Anterior cingulate cortex (tissue), 58 donors: ENCODE data around the gene IL3.

ENCODE experiments used
- DNase-seq, 58 donors: peaks; one replicate each; lab custom pipeline; 2025; lab: John Stamatoyannopoulos, UW

IL3 gene

GRCh38 chr5:132055808-132056609, 4.4 kb upstream of the IL3 start:
- no peak for DNase-seq

GRCh38 chr5:132056610-132057497, 3.6 kb upstream of the IL3 start:
- no peak for DNase-seq

DNA sequence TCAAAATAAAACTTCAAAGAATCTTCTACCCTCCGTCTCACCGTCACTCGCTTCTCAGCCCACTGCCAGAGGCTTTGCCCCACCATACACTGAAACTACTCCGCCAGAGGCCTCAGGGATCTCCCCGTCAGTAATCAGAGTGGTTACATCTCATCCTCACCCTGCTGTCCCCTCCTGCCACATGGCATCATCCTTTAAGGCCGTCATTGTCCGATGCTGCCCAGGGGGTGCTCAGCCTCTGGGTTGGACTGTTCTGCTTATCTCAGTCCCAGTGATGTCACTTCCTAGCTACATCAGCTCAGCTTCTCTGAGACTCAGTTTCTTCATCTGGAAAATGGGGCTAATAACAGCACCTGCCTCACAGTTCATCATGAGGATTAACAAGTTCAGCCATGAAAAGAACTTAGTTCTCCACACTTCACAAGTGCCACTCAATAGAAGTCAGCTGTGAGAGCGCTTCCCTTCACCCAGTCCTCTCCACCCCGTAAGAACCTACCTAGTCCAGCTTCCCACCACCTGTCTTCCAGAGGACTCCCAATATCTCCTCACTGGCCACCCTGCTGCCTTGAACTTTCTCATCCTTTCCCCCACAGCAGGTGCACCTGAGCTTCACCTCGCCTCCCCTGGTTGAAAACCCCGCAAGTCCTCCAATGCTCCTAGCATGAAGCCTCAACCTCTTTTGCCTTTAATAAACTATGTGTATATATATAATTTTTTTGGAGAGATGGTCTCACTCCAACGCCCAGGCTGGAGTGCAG, 2.8 kb upstream of the IL3 start:
- no peak for DNase-seq

- no peak for DNase-seq
Observed at GRCh38 chr5:132058646-132059042, 1.8 kb upstream of the IL3 start.

DNA sequence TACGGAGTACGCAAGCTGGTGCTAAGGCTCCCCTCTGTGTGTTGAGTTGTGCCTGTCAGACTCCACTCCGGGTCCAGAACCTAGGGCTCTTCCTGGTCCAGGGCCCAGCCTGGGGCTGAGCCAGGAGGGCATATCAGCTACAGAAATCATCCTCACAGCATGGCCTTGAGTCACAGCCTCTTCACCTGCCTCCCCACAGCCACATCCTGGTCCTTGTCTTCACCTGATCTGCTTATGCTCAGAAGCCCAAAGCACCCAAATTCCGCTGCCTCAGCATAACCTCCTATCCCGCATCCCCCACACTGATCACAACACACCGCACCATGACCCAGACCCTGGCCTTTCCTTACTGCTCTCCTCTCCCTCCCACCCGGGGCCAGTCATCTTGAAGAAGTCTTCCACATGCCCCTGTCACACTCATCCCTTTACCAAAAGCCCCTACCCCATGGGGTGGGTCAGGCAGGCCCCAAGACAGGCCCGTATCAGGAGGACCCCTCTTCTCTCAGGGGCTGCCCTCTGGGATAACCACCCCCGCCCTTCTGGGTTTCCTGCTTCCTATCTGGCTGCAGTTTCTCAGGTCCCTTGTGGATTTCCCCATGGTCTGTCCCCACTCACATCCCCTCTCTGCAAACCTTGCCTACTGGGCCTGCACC, 1.3 kb upstream of the IL3 start:
- DNase-seq: no peak

DNA sequence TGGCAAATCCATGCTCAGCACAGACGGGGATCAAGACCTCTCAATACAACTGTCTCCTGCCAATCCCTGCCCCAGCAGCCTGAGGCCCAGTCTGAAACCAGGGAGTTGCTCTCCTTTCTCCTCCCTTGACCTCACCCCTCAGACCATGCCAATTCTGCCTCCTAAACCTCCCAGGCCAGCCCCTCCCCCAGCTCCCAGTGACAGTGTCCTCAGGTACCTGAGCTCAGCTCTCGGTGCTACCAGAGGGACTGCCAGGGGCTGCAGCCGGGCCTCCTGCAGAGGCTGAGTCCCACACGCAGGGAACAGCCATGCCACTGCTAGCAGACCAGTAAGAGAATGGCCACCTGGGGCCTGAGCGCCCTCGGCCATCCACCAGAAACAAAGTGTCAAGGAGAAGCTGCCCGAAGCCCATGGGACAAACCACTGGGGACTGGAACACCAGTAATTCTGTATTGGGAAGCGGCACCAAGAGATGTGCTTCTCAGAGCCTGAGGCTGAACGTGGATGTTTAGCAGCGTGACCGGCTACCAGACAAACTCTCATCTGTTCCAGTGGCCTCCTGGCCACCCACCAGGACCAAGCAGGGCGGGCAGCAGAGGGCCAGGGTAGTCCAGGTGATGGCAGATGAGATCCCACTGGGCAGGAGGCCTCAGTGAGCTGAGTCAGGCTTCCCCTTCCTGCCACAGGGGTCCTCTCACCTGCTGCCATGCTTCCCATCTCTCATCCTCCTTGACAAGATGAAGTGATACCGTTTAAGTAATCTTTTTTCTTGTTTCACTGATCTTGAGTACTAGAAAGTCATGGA, 557 bp upstream of the IL3 start:
- DNase-seq: no peak

DNA sequence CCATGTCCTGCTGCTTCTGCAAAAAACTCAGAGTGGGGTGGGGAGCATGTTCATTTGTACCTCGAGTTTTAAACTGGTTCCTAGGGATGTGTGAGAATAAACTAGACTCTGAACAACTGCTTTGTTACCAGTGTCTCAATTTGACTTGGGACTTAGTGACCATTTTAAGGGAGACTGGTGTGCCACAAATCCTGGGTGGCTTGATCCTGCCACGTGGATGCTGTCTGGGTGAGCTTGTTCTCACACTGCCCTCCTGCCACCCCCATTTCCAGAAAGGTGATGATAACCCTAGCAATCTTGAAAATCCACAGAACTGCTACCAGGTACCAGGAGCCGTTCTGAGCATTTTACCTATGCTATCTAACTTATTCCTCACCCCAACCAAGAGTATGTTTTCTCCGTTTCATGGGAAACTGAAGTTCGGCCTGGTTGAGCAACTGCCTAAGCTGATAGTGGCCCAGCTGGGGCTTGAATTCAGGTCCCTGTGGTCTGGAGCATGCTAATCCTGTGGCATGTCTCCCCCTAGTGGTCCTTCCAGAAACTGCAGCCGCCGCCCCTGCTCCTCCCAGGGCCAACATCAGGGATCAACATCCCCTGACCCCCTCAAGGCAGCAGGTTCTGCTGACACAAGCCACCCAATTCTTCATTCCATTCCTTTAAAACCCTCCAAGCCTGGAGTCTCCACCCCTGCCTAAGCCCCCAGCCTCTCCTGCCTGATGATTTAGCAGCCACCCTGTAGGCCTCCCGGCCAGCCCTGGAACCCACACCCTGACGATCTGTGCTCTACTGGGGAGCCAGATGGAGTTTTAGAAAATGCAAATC, 2.8 kb downstream of the IL3 start:
- DNase-seq: peak in 49 of 58 donors; percentile 8 to 83 (median 31)

DNA sequence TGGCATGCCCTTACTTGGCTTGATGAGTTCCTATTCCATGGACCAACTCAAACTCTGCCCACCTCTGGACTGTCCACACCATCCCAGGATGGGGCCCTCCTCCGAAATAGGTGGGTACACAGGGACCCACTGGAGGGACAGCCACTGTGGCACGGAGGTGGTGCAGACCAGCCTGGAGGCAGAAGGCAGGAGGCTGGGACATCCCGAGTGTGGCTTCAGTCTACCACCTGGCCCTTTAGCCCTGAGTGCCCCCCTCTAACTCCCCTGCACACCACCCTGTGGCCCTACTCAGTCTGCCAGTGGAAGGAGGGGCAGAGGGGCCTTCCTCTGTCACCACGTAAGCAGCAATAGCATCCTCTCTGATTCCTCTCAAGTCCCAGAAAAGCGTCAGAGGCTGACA, 3.7 kb downstream of the IL3 start:
- DNase-seq: no peak

DNA sequence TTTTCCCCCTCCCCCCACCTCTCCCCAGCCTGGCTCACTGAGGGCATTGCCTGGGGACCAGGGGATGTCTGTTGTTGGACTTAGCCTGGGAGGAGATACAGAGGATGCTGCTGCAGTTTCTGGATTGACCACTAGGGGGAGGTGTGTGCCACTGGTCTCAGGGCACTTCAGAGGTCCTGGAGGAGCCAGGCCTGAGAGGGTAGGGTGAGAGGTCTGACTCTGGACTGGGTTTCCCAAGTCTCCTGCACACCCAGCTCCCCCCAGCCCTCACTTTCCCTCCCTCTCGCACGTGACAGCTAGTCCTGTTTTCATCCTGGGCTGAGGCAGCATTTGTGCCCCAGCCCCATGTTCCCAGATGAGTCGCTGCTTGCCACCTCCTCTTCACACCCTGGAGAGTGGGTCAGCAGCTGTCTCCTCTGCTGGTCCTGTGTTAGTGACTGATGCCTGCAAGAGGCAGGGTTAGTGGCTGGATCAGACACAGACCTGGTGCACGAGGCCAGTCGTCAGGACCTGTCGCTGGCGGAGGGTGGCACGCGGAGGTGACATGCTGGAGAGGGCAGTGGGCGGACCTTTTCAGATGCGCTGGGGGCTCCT, 4.4 kb downstream of the IL3 start:
- peak in 50 of 58 donors; percentile 4 to 78 (median 30) for DNase-seq

DNA sequence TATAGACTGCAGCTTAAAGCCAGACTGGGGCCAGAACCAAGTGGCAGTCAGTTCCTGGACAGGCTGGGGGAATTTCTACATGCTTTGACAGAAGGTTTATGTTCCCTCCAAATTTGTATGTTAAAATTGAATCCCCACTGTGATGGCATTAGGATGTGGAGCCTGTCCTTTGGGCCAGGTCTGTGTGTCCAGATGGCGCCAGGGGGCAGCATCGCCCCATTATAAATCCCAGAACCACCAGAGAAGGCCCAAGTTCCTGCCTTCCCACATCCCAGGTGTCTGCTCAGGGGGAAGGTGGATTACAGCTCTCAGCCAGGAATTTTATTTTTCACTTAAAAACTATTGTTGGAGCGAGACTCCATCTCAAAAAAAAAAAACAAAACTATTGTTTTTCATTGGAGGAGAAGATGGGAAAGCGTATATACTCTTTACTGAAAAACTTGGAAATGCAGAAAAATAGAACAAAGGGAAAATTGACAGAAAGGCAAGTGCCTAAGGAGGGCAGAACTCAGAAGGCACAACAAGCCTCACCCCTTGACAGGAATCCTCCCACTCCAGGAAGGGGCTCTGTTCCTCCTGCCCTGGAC, 5.0 kb downstream of the IL3 start:
- peak in 7 of 58 donors; percentile 5 to 21 (median 12) for DNase-seq

GRCh38 chr5:132065951-132066701, 5.7 kb downstream of the IL3 start:
- no peak for DNase-seq

GRCh38 chr5:132066871-132067270, 6.4 kb downstream of the IL3 start:
- no peak for DNase-seq

- DNase-seq: no peak
Observed at GRCh38 chr5:132067451-132067850, 7.0 kb downstream of the IL3 start.

DNA sequence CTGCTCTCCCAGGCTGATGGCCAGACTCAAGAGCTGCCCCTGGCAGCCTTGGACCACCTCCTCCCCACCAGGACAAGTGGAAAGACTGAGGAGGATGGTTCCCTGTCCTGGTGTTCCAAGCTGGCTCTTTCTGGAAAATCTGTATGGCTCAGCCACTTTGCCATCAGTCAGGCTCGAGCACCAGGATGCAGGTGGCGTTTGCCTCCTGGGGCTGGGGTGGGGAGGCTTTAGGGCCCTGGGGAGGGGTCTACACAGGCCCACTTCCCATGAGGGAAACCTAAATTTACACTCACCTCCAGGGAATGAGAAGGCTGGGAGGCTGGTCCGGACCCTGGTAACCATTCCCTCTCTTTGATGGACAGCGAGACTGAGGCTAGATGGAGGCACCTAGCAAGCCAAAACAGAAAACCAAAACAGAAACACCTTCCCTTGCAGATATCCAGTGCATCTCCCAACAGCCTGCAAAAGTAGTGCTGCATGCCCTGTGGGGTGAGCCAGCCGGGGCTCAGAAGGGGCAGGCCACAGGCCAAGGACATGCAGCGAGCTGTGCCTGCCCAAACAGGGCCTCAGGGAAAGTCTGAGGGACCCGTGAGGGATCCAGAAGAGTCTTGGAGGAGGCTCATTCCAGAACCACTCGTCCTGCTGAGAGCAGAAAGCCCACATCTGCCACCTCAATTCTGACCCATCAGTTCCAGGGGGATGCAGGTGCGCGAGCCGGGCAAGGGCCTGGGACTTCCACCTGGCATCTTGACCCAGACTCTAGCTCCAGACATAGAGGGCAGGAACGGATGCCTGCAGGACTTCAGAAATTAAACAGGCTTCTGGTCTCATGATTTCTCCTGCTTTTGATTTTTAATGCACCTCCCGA, 7.7 kb downstream of the IL3 start:
- no peak for DNase-seq

DNA sequence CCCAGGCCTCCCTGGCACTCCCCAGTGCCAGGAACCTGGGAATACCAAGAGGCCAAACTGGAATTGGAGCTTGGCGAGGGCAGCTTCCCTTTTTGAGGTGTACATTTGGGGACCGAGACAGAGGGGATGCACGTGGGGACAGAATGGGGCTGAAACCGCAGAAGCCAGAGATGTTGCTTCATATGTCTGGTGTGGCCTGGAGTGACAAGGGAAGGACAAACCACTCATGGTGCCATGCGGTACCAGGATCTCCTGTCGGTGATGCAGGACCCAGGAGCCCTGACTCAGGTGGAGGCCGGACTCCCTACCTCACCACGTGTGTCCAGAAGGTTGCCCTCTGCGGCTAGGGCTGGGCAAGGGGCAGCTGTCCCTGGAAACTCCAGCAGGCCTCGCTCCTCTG, 9.1 kb downstream of the IL3 start:
- peak in 1 of 58 donors; percentile 23 for DNase-seq

DNA sequence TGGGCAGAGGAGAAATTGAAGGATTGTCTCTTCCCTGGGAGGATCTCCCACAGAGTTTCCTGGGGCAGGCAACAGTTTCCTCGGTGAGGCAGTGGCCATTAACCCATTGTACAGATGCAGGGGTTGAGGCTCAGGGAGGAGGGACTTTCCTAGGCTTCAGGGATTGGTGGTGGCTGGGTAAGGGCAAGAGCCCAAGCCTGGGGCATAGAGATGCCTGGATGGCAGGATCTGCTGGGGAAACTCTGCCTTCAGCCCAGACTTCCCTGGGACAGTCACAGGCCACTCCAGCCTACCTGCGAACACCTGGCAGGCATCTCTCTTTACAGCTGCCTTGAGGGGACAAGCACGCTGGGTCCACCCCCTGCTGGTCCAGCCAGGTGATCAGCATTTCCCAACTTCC, 9.5 kb downstream of the IL3 start:
- DNase-seq: no peak
